Central memory CD4-positive, alpha-beta T cell (primary cell): ENCODE data around the gene ANKFN1.

Experiments
- DNase-seq: peaks from one replicate; pipeline ENCODE4 v3.0.0; 2022

Gene ANKFN1

DNA sequence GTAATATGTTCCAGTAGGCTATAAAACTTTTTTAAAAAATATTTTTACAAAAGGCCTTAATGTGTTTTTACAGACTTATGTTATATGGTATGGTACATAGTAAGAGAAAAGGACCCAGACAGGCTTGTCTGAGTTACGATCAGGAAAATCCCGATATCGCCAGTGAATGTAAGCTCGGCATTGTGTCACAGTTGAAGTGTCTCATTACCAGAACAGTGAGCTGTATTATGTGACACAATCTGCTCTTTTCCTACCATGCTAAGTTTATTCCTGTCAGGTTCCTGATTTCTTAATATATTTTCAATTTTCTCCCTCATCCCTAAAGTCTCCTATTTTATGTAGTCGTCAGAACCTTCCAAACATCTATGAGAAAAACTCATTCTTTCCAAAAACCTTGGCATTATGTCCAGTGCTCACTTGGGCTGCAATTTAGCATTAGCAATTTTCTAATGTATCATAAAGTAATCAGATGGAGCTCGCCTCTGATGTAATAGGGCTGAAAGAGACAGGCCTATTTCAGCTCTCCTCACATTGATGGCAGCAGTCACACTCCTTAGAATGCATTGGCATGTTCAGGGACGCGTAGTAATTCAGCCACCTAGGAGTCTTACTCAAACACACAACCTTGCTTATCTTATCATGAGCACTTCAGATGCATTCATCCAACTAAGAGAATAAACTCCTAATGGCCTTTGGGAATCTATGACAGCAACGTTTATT is 292.6 kb downstream of the ANKFN1 start:
- DNase-seq: no peak

DNA sequence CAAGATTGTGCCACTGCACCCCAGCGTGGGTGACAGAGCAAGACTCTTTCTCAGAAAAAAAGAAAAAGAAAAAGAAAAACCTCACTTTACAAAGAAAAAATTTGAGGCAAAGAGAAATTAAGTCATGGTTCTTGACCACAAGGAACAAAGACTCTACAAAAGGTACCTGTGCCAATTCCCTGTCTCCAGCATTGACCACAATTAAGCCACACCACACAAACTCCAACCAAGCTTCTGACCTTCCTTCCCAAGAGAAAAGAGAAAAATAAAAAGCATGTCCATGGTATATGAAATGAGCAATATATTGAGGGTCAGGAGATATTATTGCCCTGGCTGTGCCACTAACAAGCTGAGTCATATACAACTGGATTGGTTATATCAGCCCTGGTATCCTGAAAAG is 293.9 kb downstream of the ANKFN1 start:
- DNase-seq: no peak

DNA sequence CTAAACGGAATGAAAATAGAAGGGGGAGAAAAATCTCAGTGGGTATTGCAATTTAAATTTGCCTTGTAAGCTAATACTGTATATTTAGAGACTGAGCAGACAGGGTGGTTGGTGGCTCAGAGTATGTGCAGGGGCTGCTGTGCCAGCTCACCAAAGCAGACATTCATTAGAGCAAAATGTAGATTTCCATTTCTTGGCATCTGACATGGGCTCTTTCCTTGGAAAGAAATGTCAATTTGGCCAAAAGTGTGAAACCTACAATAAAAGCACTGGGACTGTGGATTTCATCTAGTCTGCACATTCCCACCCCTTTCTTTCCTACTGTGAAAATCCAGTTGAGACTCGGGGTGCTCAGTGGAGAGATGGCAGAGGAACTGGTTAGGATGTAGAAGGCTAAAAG is 295.1 kb downstream of the ANKFN1 start:
- DNase-seq: no peak

DNA sequence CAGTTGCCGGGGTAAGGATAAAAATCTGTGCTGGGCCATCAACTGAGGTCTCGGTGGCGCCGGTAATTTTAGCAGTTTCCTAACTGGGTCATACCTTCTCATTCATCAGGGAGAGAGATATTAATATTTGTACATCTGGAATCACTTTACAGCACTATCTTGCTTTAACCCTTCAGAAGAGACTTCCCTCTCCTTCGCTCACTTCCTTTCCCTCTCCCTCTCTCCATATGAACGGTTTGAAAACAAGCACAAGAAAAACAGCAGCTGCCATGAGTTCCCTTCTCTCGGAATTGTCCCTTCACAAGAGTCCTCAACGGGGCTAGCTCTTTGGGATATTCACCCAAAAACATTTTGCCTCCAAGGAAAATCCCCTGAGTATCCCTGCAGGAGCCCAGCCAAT is 295.9 kb downstream of the ANKFN1 start:
- DNase-seq: no peak

DNA sequence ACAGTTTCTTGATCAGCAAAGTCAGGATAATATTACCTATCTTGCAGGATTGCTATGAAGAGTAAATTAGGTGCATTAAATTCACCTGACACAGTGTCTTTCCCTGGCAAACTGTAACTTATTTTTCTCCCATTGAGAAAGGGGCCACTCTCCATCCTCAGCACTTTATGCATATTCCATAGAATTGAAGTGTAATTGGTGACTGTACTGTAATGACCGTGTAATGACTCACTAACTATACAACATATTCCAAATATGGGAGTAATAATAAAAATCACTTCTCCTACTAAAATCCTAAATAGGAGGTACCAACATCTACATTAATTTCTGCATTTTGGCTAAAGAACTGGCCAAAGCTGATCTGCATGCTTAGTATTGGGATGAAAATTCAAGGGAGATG is 298.4 kb downstream of the ANKFN1 start:
- DNase-seq: no peak

DNA sequence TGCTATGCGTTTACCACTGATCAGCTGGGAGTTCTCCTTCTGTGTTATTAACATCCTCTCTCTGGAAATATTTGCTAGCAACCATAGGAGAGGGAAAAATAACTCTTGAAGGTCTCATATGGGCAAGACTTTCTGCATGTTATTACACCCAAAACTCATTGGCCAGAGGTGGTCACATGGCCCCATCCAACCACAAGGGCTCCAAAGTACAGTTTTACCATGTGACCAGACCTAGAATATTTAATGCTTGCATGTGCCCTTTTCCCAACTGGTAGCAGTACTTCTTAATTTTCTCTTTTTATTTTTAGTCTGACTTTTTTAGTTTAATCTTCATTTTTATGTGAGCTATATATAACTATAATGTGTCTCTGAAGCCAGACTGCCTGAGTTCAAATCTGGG is 299.2 kb downstream of the ANKFN1 start:
- DNase-seq: no peak

DNA sequence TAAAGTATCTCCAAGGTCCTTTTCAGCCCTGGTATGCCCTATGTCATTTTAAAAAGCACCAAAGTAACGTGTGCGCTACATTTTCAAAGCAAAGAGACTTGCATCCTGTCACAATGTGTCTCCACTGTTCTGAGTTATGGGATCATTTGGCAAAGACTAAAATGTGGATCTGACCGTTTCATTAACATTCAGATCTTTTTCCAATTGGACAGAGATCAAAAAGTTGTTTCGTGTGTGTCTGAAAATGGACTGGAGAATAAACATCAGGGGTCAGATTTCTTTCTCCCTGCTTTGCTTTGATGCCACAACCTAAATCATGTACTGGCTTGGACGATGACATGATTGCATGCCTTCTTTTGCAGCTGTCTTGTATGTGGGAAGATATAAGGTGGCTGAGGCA is 304.2 kb downstream of the ANKFN1 start:
- no peak for DNase-seq

DNA sequence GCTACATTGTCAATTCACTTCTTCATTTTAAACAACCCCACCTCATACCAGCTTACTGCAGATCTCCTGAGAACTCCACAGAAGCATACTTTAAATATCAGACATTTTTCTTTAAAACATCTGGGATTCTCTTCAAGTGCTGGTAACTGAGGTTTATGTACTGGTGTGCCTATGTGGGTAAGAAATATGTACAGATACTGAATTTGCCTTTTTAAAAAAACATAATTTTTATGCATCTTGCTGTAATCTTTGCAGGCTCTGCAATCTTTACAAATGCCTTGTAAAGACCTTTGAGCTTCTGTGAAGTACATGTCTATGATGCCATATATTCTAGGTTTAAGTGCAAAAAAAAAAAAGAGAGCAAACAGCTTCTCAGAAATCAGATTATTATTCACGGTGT is 312.6 kb downstream of the ANKFN1 start:
- DNase-seq: no peak

DNA sequence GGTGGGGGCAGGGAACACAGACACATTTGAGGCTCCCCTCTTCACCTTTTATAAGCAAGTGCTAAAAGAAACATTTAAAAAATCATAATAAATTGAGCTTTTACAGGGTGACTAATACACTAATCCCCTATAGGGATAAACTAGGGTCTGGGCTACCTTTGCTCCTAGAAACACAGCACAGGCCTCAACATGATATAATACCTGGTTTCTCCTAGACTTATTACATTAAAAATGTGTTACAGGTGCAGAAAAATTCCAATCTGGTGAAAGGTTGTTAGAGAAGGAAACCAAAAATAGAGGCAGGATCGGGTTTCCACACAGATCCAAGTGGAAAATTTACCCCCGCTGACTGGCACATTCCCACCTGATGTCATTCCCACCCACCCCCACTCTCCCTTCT is 315.6 kb downstream of the ANKFN1 start:
- DNase-seq: no peak

DNA sequence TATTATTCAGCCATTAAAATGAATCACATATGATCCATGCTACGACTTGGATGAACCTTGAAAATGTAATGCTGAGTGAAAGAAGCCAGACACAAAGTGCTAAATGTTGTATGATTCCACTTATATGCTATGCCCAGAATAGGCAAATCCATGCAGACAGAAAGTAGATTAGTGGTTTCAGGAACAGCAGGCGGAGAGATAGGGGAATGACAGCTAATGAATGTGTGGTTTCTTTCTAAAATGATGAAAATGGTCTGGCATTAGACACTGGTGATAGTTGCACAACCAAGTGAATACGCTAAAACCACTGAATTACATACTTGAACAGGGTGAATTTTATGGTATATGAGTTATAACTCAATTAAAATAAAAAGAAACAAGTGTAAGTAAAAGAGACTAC is 318.4 kb downstream of the ANKFN1 start:
- no peak for DNase-seq

DNA sequence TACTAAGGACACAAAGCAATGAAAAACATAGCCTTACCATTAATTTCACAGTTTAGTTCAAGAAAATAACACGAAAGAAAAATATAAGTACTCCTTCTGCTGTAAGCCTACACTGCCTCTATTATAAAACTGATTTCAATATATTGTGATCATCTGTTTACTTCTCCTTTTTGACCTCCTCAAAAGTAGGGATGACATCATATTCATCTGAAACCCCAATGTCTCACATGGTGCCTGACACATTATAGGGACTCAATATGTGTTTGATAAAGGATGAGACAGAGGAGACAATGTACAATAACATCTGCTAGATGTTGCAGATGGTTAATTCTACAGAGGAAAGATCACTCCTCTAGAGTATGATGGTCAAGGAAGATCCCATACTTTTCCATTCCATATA is 321.8 kb downstream of the ANKFN1 start:
- DNase-seq: no peak

DNA sequence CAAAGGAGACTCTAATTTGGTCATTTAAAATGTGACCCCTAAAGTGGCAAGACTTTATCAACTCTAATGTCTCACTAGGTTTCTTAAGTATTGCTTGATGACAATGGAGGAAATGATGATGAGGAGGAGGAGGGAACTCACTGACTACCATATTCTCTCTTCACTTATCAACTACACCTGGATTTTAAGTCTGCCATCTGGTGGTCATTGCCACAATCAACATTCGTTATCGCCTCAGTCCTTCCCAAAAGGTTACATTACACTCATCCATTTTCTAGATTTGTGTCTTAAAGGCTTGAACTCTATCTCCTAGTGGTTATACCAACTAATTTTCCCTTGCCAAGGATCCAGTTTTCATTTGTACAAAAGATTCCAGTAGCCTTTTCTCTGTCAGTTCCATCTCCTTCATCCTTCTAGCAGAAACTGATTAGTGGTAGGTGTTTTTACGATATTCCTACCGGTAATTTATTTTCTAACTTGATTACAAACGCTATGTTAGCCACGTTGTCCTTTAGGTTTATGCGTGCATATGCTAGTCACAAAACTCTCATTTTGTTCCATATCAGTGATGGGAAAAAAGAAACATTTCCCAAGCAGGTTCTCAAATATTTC is 325.7 kb downstream of the ANKFN1 start:
- DNase-seq: no peak

DNA sequence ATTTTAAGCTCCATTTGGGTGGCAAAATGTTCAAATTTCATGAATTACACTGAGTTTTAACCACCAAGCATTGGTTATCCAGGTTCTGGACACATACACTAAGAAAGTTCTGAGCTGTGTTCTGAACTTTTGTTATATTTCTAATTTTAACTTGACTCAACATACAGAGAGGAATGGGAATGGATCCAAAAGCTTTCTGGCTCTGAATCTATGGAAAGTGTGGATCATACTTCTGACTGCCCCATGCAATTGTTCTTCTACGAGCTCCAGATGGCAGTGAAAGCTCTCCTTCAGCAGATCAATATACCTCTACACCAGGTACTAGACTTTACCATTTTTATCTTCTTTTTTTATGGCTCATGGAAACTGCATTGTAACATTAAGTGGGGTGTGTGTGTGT is 327.2 kb downstream of the ANKFN1 start:
- DNase-seq: no peak

DNA sequence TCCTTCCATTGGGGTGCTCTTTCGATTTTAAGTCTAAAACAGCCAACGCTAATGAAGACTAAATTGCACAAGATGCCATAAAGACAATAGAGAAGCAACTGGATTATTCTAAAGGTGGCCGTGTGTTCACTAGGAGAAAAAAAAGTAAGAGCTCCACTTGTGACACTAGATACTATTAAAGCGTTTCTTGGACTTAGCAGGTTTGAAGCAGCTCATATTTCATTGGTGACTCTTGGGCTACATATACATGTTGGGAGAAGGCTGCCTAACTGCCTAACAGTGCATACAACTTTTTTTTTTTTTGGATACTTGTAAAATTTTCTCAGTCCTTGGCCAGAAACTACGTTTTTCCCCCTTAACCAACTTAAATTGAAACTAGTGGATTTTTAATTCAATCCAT is 328.4 kb downstream of the ANKFN1 start:
- no peak for DNase-seq

DNA sequence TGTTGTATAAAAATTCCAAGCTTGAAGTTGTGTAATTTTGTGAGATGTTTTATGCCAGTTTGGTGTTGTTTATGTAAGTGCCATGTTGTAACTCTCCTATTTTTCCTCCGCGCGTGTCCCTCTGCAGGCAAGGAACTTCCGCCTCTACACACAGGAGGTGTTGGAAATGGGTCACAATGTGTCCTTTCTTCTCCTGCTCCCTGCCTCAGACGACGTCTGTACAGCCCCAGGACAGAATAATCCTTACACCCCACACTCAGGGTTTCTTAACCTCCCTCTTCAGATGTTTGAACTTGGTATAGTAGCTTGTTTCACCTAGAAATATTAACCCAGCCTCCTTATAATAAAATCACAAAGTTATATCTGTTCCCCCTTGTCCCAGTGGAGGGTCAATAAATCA is 329.0 kb downstream of the ANKFN1 start:
- no peak for DNase-seq

DNA sequence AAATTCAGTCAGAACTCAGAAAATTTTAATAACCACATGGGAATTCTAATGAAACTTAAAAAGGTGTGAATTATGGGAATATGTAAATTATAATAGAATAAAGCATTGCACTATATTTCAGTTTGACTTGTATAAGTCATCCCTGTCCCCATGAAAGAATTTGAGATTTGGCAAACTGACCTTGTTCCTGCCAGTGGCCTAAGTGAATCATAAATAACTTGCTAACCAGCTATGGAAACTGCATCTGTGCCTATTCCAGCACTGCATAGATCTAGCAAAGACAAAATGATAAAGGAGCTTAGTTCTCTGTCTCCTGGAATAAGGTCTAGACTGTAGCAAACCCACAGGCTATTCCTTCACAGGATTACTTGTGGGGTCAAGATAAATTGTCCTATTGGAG is 333.5 kb downstream of the ANKFN1 start:
- no peak for DNase-seq

DNA sequence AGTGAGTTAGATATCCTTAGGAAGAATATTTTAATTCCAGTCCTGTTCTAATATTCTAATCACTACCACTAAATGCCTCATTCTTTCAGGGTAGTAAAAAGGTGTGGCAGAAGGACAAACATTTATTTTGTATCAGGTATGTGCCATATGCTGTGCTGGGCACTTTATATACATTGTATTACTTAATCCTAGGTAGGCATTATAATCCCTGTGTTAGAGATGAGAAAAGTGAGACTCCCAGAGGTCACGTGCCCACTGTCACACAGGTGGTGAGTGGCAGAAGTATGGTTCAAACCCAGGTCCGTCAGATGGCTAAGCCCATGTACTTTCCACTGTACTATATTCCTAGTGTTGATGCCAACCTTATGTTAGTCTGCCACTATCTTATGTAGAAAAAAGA is 335.5 kb downstream of the ANKFN1 start:
- DNase-seq: no peak

DNA sequence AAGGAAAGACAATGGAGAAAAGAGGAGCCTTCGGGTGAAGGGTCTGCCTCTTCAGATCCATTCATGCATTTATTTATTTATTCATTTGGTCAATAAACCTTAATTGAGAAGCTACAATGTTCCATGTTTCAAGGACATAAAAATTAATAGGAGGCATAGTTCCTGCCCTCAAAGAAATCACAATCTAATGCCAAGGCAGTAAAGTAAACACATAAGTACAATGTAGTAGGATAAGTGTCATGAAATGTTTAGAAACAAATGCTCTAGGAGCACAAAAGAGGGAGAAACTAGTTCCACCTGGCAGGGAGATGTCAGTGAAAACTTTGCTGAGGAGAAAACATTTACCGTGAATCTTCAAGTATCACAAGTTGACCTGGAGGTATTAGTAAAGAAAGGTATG is 336.7 kb downstream of the ANKFN1 start:
- DNase-seq: no peak

DNA sequence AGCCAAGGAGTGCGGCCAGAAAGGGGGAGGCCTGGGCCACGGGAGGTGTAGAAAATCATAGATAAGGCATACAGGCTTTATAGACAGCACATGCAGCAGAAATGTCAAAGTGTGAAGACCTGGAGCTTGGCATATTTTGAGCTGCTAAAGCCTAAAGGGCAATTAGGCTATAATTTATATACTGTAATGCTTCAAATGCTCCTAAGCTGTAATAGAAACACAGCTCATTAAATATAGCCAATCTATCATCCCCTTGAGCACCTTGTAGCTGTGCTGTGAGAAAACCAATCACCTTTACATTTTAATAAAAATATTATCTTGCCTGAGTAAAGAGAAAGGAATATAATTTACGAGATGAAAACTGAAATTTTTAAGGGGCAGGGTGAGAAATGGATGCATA is 342.3 kb downstream of the ANKFN1 start:
- DNase-seq: no peak

DNA sequence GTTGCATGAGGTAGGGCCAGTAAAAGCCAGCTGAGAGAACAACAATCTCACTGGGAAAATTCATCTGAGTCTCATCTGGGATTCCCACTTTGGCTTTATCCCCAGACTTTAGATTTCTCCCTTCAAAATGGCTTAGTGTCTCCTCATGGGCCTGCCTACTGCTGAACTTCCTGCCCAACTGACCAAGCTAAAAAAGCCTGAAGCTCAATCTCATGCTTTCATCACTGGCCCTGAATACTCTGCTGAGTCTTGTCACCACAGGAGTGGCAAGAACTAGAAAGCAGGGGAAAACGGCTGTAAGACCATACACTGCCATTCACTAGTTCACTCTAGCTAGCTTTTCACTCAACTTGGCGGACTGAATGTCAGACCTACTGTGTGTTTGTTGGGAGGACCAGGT is 343.9 kb downstream of the ANKFN1 start:
- no peak for DNase-seq

DNA sequence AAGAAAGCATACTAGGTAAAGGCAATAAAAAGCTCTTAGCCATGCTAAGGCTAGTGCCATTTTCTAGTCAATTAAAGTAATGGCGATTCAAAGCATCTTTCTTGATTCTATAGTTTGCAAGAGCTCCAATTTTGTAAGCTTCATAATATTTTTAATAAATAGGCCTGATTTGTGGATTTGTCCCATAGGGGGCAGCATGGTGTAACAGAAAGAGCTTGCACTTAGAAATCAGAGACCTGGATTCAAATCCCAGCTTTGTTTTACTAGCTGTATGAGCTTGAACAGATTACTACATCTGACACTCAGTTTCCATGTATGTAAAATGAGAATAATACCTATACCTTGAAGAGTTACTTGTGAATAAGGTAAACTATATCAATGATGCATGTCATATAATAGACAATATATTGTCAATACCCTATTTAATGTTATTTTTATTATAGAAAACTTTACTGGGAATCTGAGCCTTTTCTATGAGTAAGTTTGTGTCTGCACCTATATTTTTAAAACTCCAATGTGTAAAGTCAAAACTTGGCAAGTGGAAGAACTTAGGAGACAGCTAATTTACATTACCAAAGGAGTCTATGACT is 346.6 kb downstream of the ANKFN1 start:
- peak; percentile 3 for DNase-seq

DNA sequence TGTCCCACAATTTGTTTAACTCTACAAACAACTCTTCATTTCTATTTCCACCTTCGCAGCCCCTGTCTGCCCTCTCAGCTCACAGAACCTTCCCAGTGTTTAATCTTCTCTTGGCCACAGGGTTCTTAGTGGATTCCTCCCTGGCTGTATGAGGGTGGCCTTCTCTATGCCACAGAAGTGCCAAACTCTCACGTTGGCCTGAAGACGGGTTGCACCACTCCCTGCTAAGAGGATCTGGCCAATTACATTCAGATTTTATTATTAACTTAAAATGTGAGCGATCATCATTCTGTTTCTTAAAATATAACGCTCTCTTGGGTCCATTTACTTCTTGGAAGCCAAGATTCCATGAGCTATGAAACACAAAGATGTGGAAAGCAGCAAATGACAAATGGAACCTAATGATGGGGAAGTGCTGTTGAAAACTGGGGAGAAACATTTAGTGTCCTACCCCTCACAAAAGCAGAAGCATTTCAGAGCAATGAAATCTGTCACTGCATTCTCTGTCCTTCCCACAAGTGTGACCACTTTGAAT is 348.9 kb downstream of the ANKFN1 start:
- no peak for DNase-seq

DNA sequence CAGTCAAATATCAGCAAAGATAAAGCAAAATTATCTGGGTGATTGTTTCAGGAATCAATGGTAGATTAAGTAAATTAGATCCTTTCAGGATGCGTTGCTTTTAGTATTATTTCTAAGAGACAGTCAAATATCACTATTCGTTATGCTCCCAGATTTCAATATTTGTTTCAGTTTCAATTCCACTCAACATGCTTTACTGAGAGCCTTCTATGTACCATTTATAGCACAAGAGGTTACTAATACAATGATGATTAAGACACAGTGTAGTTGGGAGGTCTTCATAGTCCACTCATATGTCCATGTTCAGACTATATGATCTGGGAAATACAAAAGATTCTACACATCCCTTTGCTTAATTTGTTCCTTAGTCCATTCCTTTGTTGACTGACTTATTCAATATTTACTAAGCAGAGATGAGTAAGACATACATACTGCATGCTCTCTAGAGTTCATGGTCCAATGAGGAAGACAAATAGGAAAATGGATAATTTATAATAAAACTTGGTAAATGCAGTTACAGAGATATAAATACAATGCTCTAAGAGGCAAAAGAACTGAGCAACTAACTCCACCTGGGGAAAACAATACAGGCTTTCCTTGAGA is 352.0 kb downstream of the ANKFN1 start:
- DNase-seq: no peak

DNA sequence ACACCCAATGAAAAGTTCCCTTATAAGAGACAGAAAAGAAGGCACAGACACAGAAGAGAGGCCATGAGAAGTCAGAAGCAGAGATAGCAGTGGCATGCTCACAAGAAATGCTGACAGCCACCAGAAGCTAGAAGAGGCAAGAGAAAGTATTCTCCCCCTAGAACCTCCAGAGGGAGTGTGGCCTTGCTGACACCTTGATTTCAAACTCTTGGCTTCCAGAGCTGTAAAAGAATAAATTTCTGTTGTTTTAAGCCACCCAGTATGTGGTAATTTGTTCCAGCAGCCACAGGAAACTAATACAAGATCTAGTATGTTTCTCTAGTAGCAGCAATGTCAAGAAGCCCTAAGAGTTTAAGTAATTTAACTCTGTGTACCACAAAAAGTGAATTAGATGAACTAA is 353.1 kb downstream of the ANKFN1 start:
- no peak for DNase-seq
